SK-N-SH treated with all-trans-retinoic acid at 6 μM for 48 hours (cell line): ENCODE results near the gene ELAC2.

Experiments
- ATAC-seq: fragments of 200-7000 bp; cut with Tn5 transposase; 3 replicates; pipeline ENCODE4 v1.9.1; 2020; ENCODE audit warnings: mild to moderate bottlenecking, moderate library complexity
- ARNTL ChIP-seq: fragments of 450-650 bp; formaldehyde crosslinking; IDR thresholded peaks from 2 replicates; pipeline ENCODE4 v1.5.0; 2020; ENCODE audit warnings: low read depth, mild to moderate bottlenecking, moderate library complexity, borderline replicate concordance
- CREB5 ChIP-seq: fragments of 250-450 bp; sonication (Bioruptor Pico); IDR thresholded peaks from 2 replicates; pipeline ENCODE4 v1.5.1; 2020; ENCODE audit warnings: low read depth, mild to moderate bottlenecking, moderate library complexity
- CSDC2 ChIP-seq: fragments of 250-450 bp; sonication (Bioruptor Pico); IDR thresholded peaks from 2 replicates; pipeline ENCODE4 v1.5.0; 2020; ENCODE audit warnings: mild to moderate bottlenecking, moderate library complexity
- CSRNP3 ChIP-seq: fragments of 250-450 bp; sonication (Bioruptor Pico); IDR thresholded peaks from 2 replicates; pipeline ENCODE4 v1.5.1; 2021; ENCODE audit warnings: mild to moderate bottlenecking, moderate library complexity
- GLIS3 ChIP-seq: fragments of 250-450 bp; sonication (Bioruptor Pico); IDR thresholded peaks from 2 replicates; pipeline ENCODE4 v1.5.0; 2020; ENCODE audit warnings: mild to moderate bottlenecking, moderate library complexity
- ISL1 ChIP-seq: fragments of 250-450 bp; sonication (Bioruptor Pico); IDR thresholded peaks from 2 replicates; pipeline ENCODE4 v2.1.2; 2022; ENCODE audit warnings: mild to moderate bottlenecking, moderate library complexity
- OSR1 ChIP-seq: fragments of 250-450 bp; sonication (Bioruptor Pico); IDR thresholded peaks from 2 replicates; pipeline ENCODE4 v1.8.0; 2022; ENCODE audit warnings: moderate library complexity, mild to moderate bottlenecking, inconsistent platforms
- PPARA ChIP-seq: fragments of 250-450 bp; sonication (Bioruptor Pico); IDR thresholded peaks from 2 replicates; pipeline ENCODE4 v1.5.0; 2020; ENCODE audit warnings: mild to moderate bottlenecking, borderline replicate concordance
- RARB ChIP-seq: fragments of 250-450 bp; sonication (Bioruptor Pico); IDR thresholded peaks from 2 replicates; pipeline ENCODE4 v1.8.0; 2021; ENCODE audit warnings: mild to moderate bottlenecking, moderate library complexity
- SNAI2 ChIP-seq: fragments of 250-450 bp; sonication (Bioruptor Pico); IDR thresholded peaks from 2 replicates; pipeline ENCODE4 v1.5.0; 2020; ENCODE audit warnings: mild to moderate bottlenecking, moderate library complexity
- TCF4 ChIP-seq: fragments of 250-450 bp; sonication (Bioruptor Pico); IDR thresholded peaks from 2 replicates; pipeline ENCODE4 v1.8.0; 2021; ENCODE audit warnings: mild to moderate bottlenecking, moderate library complexity, borderline replicate concordance
- TOX ChIP-seq: fragments of 250-450 bp; sonication (Bioruptor Pico); IDR thresholded peaks from 2 replicates; pipeline ENCODE4 v1.8.0; 2021; ENCODE audit warnings: mild to moderate bottlenecking, moderate library complexity, borderline replicate concordance
- TSHZ2 ChIP-seq: fragments of 250-450 bp; sonication (Bioruptor Pico); IDR thresholded peaks from 2 replicates; pipeline ENCODE4 v1.5.0; 2020; ENCODE audit warnings: mild to moderate bottlenecking, moderate library complexity
- ZFP3 ChIP-seq: fragments of 250-450 bp; sonication (Bioruptor Pico); IDR thresholded peaks from 2 replicates; pipeline ENCODE4 v1.5.0; 2020; ENCODE audit warnings: mild to moderate bottlenecking, moderate library complexity
- ZFP30 ChIP-seq: fragments of 450-650 bp; formaldehyde crosslinking; IDR thresholded peaks from 2 replicates; pipeline ENCODE4 v1.5.0; 2022; ENCODE audit warnings: mild to moderate bottlenecking, moderate library complexity
- ZNF565 ChIP-seq: fragments of 450-650 bp; formaldehyde crosslinking; conservative IDR thresholded peaks from 2 replicates; pipeline ENCODE4 v1.5.0; 2020; ENCODE audit warnings: low read depth, mild to moderate bottlenecking, moderate library complexity
- ZNF70 ChIP-seq: fragments of 450-650 bp; formaldehyde crosslinking; IDR thresholded peaks from 2 replicates; pipeline ENCODE4 v1.5.0; 2020; ENCODE audit warnings: mild to moderate bottlenecking, moderate library complexity
- ZNF8 ChIP-seq: fragments of 450-650 bp; formaldehyde crosslinking; IDR thresholded peaks from 2 replicates; pipeline ENCODE4 v1.5.0; 2020; ENCODE audit warnings: mild to moderate bottlenecking, moderate library complexity
- TF ChIP-seq, protein P1 (sequence below): fragments of 250-450 bp; sonication (Bioruptor Pico); IDR thresholded peaks from 2 replicates; pipeline ENCODE4 v1.8.0; 2020; ENCODE audit warnings: mild to moderate bottlenecking, moderate library complexity, borderline replicate concordance
- TF ChIP-seq, protein P2 (sequence below): fragments of 250-450 bp; sonication (Bioruptor Pico); IDR thresholded peaks from 2 replicates; pipeline ENCODE4 v1.8.0; 2021; ENCODE audit warnings: low read depth, mild to moderate bottlenecking, moderate library complexity, borderline replicate concordance

The ELAC2 gene

DNA sequence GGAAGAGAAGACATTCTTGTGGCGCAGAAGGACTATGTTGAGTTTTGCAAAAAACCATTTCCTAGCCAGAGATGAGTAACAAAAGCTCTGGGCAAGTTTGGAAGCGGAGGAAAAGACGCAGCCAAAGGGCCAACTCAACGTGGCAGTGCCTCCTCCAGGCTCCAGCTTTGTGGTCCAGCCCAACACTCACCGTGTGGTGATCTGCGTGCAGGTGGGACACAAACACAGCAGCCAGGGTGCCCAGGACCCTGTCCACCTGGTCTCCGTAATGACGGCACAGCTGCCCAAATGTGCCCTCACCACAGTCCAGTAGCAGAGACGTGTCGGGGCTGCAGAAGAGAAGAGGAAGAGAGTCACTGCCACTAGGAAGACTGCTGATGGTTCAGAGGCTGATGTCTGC lies 21.5 kb downstream of the ELAC2 start:
- ATAC-seq = no peak
- TF ChIP-seq ZFP3 (CRISPR knock-in tag) = no peak
- TF ChIP-seq ARNTL (CRISPR knock-in tag) = no peak
- TF ChIP-seq TOX (CRISPR knock-in tag) = no peak
- TF ChIP-seq, protein P1, sequence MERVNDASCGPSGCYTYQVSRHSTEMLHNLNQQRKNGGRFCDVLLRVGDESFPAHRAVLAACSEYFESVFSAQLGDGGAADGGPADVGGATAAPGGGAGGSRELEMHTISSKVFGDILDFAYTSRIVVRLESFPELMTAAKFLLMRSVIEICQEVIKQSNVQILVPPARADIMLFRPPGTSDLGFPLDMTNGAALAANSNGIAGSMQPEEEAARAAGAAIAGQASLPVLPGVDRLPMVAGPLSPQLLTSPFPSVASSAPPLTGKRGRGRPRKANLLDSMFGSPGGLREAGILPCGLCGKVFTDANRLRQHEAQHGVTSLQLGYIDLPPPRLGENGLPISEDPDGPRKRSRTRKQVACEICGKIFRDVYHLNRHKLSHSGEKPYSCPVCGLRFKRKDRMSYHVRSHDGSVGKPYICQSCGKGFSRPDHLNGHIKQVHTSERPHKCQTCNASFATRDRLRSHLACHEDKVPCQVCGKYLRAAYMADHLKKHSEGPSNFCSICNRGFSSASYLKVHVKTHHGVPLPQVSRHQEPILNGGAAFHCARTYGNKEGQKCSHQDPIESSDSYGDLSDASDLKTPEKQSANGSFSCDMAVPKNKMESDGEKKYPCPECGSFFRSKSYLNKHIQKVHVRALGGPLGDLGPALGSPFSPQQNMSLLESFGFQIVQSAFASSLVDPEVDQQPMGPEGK = no peak
- TF ChIP-seq CREB5 (CRISPR knock-in tag) = no peak
- no peak for TF ChIP-seq CSDC2 (CRISPR knock-in tag)
- no peak for TF ChIP-seq CSRNP3
- TF ChIP-seq SNAI2 (CRISPR knock-in tag) = no peak
- TF ChIP-seq ZNF8 (CRISPR knock-in tag) = no peak
- no peak for TF ChIP-seq ZNF70 (CRISPR knock-in tag)
- TF ChIP-seq ZFP30 (CRISPR knock-in tag) = no peak
- no peak for TF ChIP-seq OSR1
- TF ChIP-seq RARB (CRISPR knock-in tag) = no peak
- no peak for TF ChIP-seq TSHZ2
- TF ChIP-seq TCF4 (CRISPR knock-in tag) = no peak
- no peak for TF ChIP-seq PPARA (CRISPR knock-in tag)

DNA sequence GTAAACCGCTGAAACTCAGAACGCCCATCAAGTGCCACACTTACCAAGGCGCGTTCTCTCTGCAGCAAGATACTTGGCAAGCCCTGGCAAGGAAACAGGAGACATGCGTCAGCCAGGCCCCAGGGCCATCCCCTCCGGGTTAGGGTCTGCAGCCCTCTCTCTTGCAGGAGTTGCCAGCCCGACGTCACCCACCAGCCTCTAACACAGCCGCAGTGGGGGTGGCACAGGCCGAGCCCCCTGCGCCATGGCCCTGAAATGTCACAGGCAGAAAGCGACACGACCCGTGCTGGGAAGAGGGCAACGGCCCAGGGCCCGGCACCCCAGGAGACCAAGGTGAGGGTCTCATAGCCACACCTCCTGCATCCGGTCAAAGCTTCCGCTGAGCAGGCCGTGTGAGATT lies 21.9 kb downstream of the ELAC2 start:
- no peak for ATAC-seq
- no peak for TF ChIP-seq ZNF8 (CRISPR knock-in tag)
- no peak for TF ChIP-seq GLIS3 (CRISPR knock-in tag)

- TF ChIP-seq, protein P2, sequence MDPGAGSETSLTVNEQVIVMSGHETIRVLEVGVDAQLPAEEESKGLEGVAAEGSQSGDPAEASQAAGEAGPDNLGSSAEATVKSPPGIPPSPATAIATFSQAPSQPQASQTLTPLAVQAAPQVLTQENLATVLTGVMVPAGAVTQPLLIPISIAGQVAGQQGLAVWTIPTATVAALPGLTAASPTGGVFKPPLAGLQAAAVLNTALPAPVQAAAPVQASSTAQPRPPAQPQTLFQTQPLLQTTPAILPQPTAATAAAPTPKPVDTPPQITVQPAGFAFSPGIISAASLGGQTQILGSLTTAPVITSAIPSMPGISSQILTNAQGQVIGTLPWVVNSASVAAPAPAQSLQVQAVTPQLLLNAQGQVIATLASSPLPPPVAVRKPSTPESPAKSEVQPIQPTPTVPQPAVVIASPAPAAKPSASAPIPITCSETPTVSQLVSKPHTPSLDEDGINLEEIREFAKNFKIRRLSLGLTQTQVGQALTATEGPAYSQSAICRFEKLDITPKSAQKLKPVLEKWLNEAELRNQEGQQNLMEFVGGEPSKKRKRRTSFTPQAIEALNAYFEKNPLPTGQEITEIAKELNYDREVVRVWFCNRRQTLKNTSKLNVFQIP (CRISPR knock-in tag) = no peak
- TF ChIP-seq CREB5 (CRISPR knock-in tag) = no peak
- no peak for TF ChIP-seq TCF4 (CRISPR knock-in tag)
- no peak for TF ChIP-seq TOX (CRISPR knock-in tag)
- TF ChIP-seq ISL1 (CRISPR knock-in tag) = no peak
- no peak for TF ChIP-seq ZNF8 (CRISPR knock-in tag)
- no peak for TF ChIP-seq CSRNP3
- TF ChIP-seq SNAI2 (CRISPR knock-in tag) = no peak
- TF ChIP-seq ZNF70 (CRISPR knock-in tag) = no peak
- no peak for TF ChIP-seq ZNF565
- no peak for TF ChIP-seq PPARA (CRISPR knock-in tag)
- TF ChIP-seq OSR1 = no peak
- no peak for TF ChIP-seq GLIS3 (CRISPR knock-in tag)
- ATAC-seq = no peak
These were observed 22.5 kb downstream of the ELAC2 start for GRCh38 chr17:12995106-12995895.
